ENCODE results near the gene IGSF9B.

IGSF9B gene

GRCh38 chr11:133892126-133892525 lies 64.6 kb downstream of the IGSF9B start:
- Histone ChIP-seq H3K27ac (ENCODE audit: low read length) (no peak overlapping the region), H3K4me2 (ENCODE audit: low read length) (no peak overlapping the region), H3K4me3 (ENCODE audit: low read length) (no peak overlapping the region), H3K9me3 (ENCODE audit: insufficient read depth, low read length) (no peaks in the 10 kb centered on the region), H3K27me3 (ENCODE audit: low read depth, low read length) (peaks cover 7% of the 10 kb centered on the region; the same call in 1 of the 2 replicates), H4K20me1 (ENCODE audit: insufficient read depth, low read length) (no peaks in the 10 kb centered on the region), H2AFZ (ENCODE audit: low read depth, low read length) (no peak overlapping the region), H3K9ac (ENCODE audit: low read length) (no peak overlapping the region), H3K79me2 (ENCODE audit: low read length) (no peaks in the 10 kb centered on the region), H3K4me1 (ENCODE audit: low read length) (peaks cover 39% of the 10 kb centered on the region), H3K36me3 (replicated peaks; ENCODE audit: low read depth, low read length) (no peaks in the 10 kb centered on the region)
- TF ChIP-seq EZH2phosphoT487 (IDR thresholded peaks at IDR 0.05; ENCODE audit: low read depth), result no peak
- no peak for TF ChIP-seq CTCF (IDR thresholded peaks at IDR 0.05; ENCODE audit: low read depth, low read length)

DNA sequence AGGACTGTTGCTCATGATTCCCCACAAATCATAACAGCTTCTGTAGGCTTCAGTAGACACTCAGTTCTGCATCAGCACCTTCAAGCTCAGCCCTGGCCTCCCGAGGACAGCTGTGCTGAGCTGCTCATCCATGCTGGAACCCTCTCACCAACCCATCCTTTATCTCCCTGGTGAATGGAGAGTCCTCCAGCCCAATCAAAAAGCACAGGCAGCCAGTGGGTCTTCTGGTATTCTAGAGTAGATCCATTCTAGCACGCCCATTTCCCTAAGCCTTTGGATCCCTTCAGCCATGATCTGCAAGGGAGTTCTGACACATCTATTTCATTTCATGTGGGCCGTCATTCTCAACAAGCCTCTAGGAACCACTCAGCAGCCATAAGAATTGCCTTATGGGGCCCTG lies 66.9 kb downstream of the IGSF9B start:
- Histone ChIP-seq H2AFZ (ENCODE audit: low read depth, low read length) (no peak overlapping the region), H3K4me3 (ENCODE audit: low read length) (no peak overlapping the region), H3K36me3 (replicated peaks; ENCODE audit: low read depth, low read length) (no peaks in the 10 kb centered on the region), H3K79me2 (ENCODE audit: low read length) (no peaks in the 10 kb centered on the region), H3K4me2 (ENCODE audit: low read length) (no peak overlapping the region), H3K27ac (ENCODE audit: low read length) (no peak overlapping the region), H3K27me3 (ENCODE audit: low read depth, low read length) (peaks cover 7% of the 10 kb centered on the region; the same call in 1 of the 2 replicates), H3K9me3 (ENCODE audit: insufficient read depth, low read length) (no peaks in the 10 kb centered on the region), H3K9ac (ENCODE audit: low read length) (no peak overlapping the region), H4K20me1 (ENCODE audit: insufficient read depth, low read length) (no peaks in the 10 kb centered on the region), H3K4me1 (ENCODE audit: low read length) (peaks cover 16% of the 10 kb centered on the region)
- TF ChIP-seq CTCF (IDR thresholded peaks at IDR 0.05; ENCODE audit: low read depth, low read length) (no peak), EZH2phosphoT487 (IDR thresholded peaks at IDR 0.05; ENCODE audit: low read depth) (no peak)

- Histone ChIP-seq H3K4me2 (ENCODE audit: low read length) (no peak overlapping the region), H4K20me1 (ENCODE audit: insufficient read depth, low read length) (no peaks in the 10 kb centered on the region), H3K36me3 (replicated peaks; ENCODE audit: low read depth, low read length) (no peaks in the 10 kb centered on the region), H3K79me2 (ENCODE audit: low read length) (no peaks in the 10 kb centered on the region), H3K27me3 (ENCODE audit: low read depth, low read length) (peaks cover 7% of the 10 kb centered on the region; the same call in 1 of the 2 replicates), H3K4me3 (ENCODE audit: low read length) (no peak overlapping the region), H3K9me3 (ENCODE audit: insufficient read depth, low read length) (no peaks in the 10 kb centered on the region), H2AFZ (ENCODE audit: low read depth, low read length) (no peak overlapping the region), H3K9ac (ENCODE audit: low read length) (no peak overlapping the region), H3K27ac (ENCODE audit: low read length) (no peak overlapping the region), H3K4me1 (ENCODE audit: low read length) (peaks cover 9% of the 10 kb centered on the region; the same call in 1 of the 2 replicates)
- TF ChIP-seq CTCF (IDR thresholded peaks at IDR 0.05; ENCODE audit: low read depth, low read length) (no peak), EZH2phosphoT487 (IDR thresholded peaks at IDR 0.05; ENCODE audit: low read depth) (no peak)
These were observed 67.6 kb downstream of the IGSF9B start for GRCh38 chr11:133889188-133889587.

- H3K79me2 ChIP-seq (ENCODE audit: low read length), result no peaks in the 10 kb centered on the region
- H3K9me3 ChIP-seq (ENCODE audit: insufficient read depth, low read length), result no peaks in the 10 kb centered on the region
- no peaks in the 10 kb centered on the region for H3K36me3 ChIP-seq (replicated peaks; ENCODE audit: low read depth, low read length)
- TF ChIP-seq CTCF (IDR thresholded peaks at IDR 0.05; ENCODE audit: low read depth, low read length) (no peak), EZH2phosphoT487 (IDR thresholded peaks at IDR 0.05; ENCODE audit: low read depth) (no peak)
- no peak overlapping the region for H2AFZ ChIP-seq (ENCODE audit: low read depth, low read length)
- no peak overlapping the region for H3K9ac ChIP-seq (ENCODE audit: low read length)
- H4K20me1 ChIP-seq (ENCODE audit: insufficient read depth, low read length), result no peaks in the 10 kb centered on the region
- H3K27ac ChIP-seq (ENCODE audit: low read length), result no peak overlapping the region
- H3K4me2 ChIP-seq (ENCODE audit: low read length), result no peak overlapping the region
- no peaks in the 10 kb centered on the region for H3K4me1 ChIP-seq (ENCODE audit: low read length)
- peaks cover 7% of the 10 kb centered on the region; the same call in 1 of the 2 replicates for H3K27me3 ChIP-seq (ENCODE audit: low read depth, low read length)
- H3K4me3 ChIP-seq (ENCODE audit: low read length), result no peak overlapping the region
These were observed 69.0 kb downstream of the IGSF9B start for GRCh38 chr11:133887692-133888332.

Measured in OCI-LY3 (cell line).